ENCODE data around the gene CREB5. TPM values are rescaled to one million over a fixed set of nuclear protein-coding genes. Genes with fewer than 3 reads are reported as not detected.

The CREB5 gene
- total RNA-seq, 2 donors from 2014 or later = 0.53 to 2.6 TPM

DNA sequence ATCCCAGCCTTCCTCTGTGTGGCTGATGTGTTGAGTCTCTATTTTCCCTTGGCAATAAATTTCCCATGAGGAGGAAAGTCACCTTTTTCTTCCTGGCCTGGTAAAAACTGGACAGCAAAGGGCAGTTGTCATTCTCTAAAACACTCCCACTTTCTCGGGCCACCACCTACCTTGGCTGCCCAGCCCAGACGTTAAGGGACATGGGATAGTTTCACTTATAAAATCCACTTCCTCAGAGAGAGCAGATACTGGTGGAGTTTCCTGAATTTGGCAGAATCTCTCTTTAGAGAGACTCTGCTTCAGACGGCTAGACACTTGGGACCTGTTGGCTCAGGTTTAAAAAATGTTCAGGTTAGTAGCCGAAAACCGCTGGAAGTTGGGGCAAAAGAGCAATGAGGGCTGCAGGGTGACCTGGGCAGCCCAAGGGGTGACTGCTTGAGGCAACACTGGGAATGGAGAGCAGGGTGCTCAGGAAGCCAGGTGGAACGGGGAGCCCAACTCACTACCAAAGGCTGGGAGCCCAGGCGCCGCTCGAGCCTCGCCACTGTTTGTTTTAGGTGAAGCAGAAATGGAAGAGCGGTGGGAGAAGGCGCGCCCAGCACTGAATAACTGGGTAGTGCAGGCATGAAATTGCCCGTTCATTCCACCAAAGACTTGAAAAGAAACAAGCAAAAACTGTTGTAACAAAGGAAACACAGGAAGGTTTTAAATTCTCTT is 359.7 kb downstream of the CREB5 start:
- Histone ChIP-seq H3K36me3 (ENCODE audit: control insufficient read depth, insufficient read depth, low read length) (no peaks in the 10 kb centered on the region), H3K27me3 (ENCODE audit: control insufficient read depth, insufficient read depth, low read length, poor library complexity, severe bottlenecking) (no peaks in the 10 kb centered on the region), H3K27ac (ENCODE audit: low read depth, low read length) (no peak overlapping the region), H3K4me3 (ENCODE audit: low read length) (no peak overlapping the region), H3K9ac (ENCODE audit: extremely low read depth, low read length, poor library complexity, severe bottlenecking) (no peak overlapping the region), H3K4me1 (ENCODE audit: control insufficient read depth, insufficient read depth, low read length) (no peaks in the 10 kb centered on the region), H3K9me3 (ENCODE audit: control insufficient read depth, low read length) (no peaks in the 10 kb centered on the region)
- H3K4me1 Mint-ChIP-seq = no peaks in the 10 kb centered on the region
- DNase-seq = no peak
- WGBS, 2 experiments (ENCODE audit: insufficient coverage in 1 of 2, insufficient read length in 1 of 2) = 93 to 94% methylated on average over 7 to 14 of the region's 14 CpGs
- no peaks in the 10 kb centered on the region for H3K9me3 Mint-ChIP-seq
- TF ChIP-seq, protein P1, sequence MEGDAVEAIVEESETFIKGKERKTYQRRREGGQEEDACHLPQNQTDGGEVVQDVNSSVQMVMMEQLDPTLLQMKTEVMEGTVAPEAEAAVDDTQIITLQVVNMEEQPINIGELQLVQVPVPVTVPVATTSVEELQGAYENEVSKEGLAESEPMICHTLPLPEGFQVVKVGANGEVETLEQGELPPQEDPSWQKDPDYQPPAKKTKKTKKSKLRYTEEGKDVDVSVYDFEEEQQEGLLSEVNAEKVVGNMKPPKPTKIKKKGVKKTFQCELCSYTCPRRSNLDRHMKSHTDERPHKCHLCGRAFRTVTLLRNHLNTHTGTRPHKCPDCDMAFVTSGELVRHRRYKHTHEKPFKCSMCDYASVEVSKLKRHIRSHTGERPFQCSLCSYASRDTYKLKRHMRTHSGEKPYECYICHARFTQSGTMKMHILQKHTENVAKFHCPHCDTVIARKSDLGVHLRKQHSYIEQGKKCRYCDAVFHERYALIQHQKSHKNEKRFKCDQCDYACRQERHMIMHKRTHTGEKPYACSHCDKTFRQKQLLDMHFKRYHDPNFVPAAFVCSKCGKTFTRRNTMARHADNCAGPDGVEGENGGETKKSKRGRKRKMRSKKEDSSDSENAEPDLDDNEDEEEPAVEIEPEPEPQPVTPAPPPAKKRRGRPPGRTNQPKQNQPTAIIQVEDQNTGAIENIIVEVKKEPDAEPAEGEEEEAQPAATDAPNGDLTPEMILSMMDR (conservative IDR thresholded peaks at IDR 0.05) = no peak
- no peaks in the 10 kb centered on the region for H3K36me3 Mint-ChIP-seq (ENCODE audit: low read depth)
- H3K27ac Mint-ChIP-seq = no peak overlapping the region
- H3K4me3 Mint-ChIP-seq = no peak overlapping the region
- peaks cover 11% of the 10 kb centered on the region for H3K27me3 Mint-ChIP-seq (ENCODE audit: insufficient read depth)

DNA sequence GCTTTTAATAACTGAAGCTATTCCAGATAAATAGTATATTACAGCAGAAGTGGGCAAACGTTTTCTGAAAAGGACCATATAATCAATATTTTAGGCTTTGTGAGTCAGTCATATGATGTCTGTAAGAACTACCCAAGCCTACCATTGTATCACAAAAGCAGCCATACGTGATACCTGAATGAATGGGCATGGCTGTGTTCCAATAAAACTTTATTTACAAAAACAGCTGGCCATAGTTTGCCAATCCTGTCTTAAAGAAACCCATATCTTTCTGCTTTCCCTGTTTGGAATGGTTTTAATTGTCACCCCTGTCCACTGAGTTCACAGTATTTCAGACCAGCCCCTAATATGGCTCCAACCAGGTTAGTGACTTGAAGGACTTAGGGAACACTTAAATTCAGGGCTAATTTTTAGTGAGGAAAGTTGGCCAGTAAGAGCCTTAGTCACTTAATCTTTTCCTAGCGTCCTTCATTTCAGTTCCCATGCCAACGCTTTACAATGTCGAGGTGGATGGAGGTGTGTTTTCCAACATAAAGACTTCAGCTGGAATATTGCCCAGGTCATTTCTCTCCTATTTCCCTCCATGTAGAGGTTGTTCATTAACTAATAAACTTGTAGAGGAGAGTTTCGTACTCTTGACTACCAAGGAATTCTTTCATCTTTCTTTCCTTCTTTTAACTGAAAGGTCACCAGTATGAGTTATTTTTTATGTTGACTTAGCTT is 361.3 kb downstream of the CREB5 start:
- H3K9me3 ChIP-seq (ENCODE audit: control insufficient read depth, low read length) = no peaks in the 10 kb centered on the region
- Mint-ChIP-seq H3K4me3 (no peak overlapping the region), H3K27ac (no peak overlapping the region), H3K4me1 (no peaks in the 10 kb centered on the region), H3K27me3 (ENCODE audit: insufficient read depth) (peaks cover 4% of the 10 kb centered on the region), H3K36me3 (ENCODE audit: low read depth) (no peaks in the 10 kb centered on the region), H3K9me3 (no peaks in the 10 kb centered on the region)
- DNase-seq = no peak
- no peak overlapping the region for H3K4me3 ChIP-seq (ENCODE audit: low read length)
- 94 to 100% methylated on average over 3 to 6 of the region's 6 CpGs for WGBS, 2 experiments (ENCODE audit: insufficient coverage in 1 of 2, insufficient read length in 1 of 2)
- H3K4me1 ChIP-seq (ENCODE audit: control insufficient read depth, insufficient read depth, low read length) = no peaks in the 10 kb centered on the region
- H3K36me3 ChIP-seq (ENCODE audit: control insufficient read depth, insufficient read depth, low read length) = no peaks in the 10 kb centered on the region
- TF ChIP-seq, protein P1 (conservative IDR thresholded peaks at IDR 0.05) = no peak
- H3K9ac ChIP-seq (ENCODE audit: extremely low read depth, low read length, poor library complexity, severe bottlenecking) = no peak overlapping the region
- no peaks in the 10 kb centered on the region for H3K27me3 ChIP-seq (ENCODE audit: control insufficient read depth, insufficient read depth, low read length, poor library complexity, severe bottlenecking)
- H3K27ac ChIP-seq (ENCODE audit: low read depth, low read length) = no peak overlapping the region

DNA sequence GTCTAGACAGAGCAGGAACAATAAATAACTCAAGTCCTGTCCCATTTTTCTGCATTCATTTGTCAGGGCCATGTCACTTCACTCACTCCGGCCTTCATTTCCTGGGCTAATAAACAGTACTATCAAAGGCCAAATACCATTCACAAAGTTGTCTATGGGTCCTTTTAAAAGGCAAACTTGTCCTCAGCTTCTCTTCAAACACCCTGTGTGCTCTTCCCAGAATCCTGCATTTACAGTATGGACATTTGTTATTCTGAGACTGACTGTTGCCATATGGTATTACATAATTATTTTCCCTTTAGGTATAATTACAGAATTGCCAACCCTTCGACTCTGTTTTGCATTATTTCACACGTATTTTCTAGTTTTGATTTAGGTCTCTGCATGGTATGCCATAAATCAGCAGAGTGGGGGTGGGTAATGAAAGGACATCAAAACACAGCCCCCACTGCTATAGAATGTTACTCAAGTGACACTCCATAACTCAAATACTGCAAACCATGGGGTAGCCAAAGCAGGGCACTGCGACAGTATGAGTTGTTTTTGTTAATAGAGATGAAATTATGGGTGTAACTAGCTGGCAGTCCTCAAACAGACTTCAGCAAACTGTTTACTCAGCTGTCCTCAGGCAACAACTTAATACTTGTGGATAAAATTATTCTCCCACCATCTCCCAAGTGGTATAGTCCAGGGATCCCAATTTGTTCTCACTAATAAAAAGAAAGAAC is 362.1 kb downstream of the CREB5 start:
- WGBS, 2 experiments (ENCODE audit: insufficient coverage in 1 of 2, insufficient read length in 1 of 2) = 81 to 83% methylated on average over 1 to 4 of the region's 4 CpGs
- no peak overlapping the region for H3K27ac ChIP-seq (ENCODE audit: low read depth, low read length)
- H3K4me1 ChIP-seq (ENCODE audit: control insufficient read depth, insufficient read depth, low read length) = no peaks in the 10 kb centered on the region
- H3K27me3 ChIP-seq (ENCODE audit: control insufficient read depth, insufficient read depth, low read length, poor library complexity, severe bottlenecking) = no peaks in the 10 kb centered on the region
- H3K9me3 ChIP-seq (ENCODE audit: control insufficient read depth, low read length) = no peaks in the 10 kb centered on the region
- H3K36me3 ChIP-seq (ENCODE audit: control insufficient read depth, insufficient read depth, low read length) = no peaks in the 10 kb centered on the region
- no peak overlapping the region for H3K4me3 Mint-ChIP-seq
- H3K4me1 Mint-ChIP-seq = no peaks in the 10 kb centered on the region
- TF ChIP-seq, protein P1 (conservative IDR thresholded peaks at IDR 0.05) = no peak
- H3K9ac ChIP-seq (ENCODE audit: extremely low read depth, low read length, poor library complexity, severe bottlenecking) = no peak overlapping the region
- H3K27me3 Mint-ChIP-seq (ENCODE audit: insufficient read depth) = peaks cover 4% of the 10 kb centered on the region
- H3K36me3 Mint-ChIP-seq (ENCODE audit: low read depth) = no peaks in the 10 kb centered on the region
- no peaks in the 10 kb centered on the region for H3K9me3 Mint-ChIP-seq
- H3K4me3 ChIP-seq (ENCODE audit: low read length) = no peak overlapping the region
- DNase-seq = no peak
- no peak overlapping the region for H3K27ac Mint-ChIP-seq
